Stimulated activated CD4-positive, alpha-beta T cell treated with anti-CD3 and anti-CD28 coated beads, Interleukin-15, amount 100 ng/mL, for 1 hour (primary cell): ENCODE results near the gene BARX2.

ENCODE experiments used
- DNase-seq, 2 donors: peaks; one replicate each; pipeline ENCODE4 v3.0.0-alpha.2; 2020; ENCODE audit warnings: low read depth in 1 of 2, low spot score in 1 of 2

Gene BARX2

GRCh38 chr11:129396454-129396853 lies 20.8 kb downstream of the BARX2 start:
- DNase-seq = no peak

DNA sequence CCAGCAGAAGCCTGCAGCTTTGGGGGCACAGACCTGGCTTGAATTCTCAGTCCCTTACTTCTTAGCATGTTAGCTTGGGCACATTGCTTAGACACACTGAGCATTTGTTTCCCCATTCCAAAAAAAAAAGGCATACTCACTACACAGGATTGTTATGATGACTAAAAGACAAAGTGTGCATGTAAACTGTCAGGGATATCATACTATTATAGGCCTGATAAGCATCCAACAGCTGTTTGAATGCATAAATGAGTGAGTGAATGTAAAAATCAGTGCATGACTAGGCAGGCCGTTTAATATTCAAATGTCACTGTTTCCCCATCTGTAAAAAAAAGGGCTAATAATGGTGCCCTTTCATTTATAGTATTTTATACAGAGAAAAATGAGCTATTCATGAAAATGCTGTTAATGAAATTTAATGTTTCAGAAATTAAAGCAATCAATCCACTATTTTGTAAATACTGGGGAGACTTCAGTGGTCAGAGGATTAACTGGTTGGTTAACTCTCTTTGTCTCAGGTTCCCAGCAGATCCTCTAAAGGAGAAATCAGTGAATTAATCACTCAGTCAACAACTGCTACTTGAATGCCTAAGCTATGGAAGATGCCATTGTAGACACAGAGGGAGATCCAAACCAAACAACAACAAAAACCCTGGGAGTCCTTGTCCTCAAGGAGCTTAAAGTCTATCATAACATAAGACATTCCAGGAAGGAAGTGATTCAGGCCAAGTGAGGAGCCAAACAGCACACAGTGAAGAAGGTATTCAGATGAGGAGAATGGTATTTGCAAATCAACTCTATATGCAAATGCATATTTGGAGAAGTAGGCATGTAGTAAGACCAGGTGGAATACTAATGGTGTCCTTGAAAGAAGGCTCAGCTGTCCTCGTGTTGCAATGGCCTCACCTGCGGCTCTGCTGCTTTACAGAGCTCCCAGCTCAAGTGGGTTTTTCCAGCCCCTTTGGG lies 26.8 kb downstream of the BARX2 start:
- no peak for DNase-seq

- DNase-seq = no peak
Observed at GRCh38 chr11:129404731-129405130, 29.1 kb downstream of the BARX2 start.

DNA sequence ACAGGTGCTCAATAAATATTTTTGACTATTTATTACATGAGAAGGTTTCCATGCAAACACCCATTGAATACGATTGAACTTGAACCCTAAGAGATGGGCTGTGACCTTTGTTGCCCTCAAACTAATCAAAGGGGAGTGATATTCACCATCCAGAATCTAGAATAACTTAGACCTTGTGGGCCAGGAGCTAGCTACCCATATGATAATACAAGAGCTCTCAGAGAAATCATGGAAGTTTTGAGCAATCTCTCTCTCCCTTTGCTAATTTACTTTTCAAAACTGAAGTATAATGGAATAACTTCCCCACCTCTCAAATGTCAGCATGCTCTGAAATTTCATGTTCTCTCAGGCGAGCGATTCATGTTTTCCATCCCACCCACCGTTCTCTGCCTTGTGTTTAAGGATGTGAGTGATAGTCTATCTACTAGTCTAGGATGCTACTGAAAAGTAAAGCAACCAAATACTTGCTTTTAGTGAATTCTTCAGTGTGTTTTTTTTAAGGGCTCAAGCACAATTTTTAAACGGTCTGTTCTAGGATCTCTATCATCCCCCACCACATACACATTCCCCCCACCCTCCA lies 33.3 kb downstream of the BARX2 start:
- no peak for DNase-seq

- no peak for DNase-seq
Observed at GRCh38 chr11:129410395-129410960, 34.8 kb downstream of the BARX2 start.

DNA sequence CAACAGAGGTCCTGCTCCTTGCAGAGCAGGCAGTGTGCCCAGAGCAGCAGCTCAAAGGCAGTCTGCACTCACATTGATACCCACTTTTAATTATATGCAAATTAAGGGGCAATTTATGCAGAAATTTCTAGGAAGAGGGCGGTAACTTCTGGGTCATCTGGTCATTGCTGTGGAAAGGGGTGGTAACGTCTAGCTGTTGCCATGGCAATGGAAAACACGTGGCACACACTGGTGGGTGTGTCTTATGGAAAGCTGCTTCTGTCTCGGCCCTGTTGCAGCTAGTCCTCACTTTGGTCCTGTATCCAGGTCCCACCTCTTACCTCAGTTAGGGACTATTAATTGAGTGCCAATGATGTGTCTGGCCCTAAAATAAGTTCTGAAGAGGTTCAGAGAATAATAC lies 36.8 kb downstream of the BARX2 start:
- no peak for DNase-seq

DNA sequence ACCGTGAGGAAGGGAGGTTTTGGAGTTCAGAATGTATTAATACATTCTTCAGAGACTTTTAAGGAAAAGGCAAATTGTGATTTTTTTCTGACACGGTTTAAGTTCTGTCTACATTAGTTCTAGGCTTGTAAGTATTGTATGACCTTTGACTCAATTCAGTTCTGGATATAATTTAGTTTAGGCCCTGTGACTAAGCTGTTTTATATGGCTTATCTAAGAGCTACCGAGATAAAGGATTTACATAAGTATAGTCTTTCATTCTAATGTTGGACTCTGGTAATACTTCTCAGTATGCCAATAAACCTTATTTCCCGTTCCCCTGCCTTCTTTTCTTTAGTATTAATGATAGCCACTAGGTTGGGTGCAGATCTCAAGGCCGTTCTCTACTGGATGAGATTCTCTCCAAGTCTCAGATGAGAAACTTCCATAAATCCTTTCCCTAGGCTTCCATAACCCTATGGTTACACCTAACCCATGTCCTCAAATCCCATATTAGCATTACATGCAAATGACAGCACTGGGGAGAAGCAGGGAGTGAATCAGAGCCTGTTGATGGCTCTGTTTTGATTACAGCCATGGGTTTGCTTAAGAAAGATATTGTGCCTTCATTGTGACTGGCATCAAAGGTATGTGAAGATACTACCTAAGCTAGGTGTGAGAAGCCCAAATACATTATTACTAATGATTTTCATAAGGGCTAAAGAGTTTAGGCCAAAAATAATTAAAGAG lies 38.7 kb downstream of the BARX2 start:
- no peak for DNase-seq

GRCh38 chr11:129416080-129416820 lies 40.6 kb downstream of the BARX2 start:
- DNase-seq = no peak

DNA sequence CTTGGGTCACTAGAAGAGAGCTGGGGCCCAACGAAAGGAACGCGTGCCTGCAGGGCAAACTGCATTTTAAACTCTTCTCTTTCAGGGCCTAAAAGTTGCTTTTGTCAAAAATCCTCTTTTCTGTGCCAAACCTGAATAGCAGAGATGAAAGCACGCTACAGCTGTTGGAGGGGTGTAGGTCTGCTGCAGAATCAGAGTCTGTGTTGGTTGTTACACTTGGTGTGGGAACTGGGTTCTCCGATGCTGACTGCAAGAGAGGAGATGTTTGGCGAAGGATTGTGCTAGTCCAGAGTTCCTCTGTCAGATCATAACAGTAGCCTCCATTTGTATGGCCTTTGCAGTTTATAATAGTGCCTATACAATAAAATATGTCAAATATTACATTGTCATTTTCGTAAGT lies 41.8 kb downstream of the BARX2 start:
- DNase-seq = no peak

DNA sequence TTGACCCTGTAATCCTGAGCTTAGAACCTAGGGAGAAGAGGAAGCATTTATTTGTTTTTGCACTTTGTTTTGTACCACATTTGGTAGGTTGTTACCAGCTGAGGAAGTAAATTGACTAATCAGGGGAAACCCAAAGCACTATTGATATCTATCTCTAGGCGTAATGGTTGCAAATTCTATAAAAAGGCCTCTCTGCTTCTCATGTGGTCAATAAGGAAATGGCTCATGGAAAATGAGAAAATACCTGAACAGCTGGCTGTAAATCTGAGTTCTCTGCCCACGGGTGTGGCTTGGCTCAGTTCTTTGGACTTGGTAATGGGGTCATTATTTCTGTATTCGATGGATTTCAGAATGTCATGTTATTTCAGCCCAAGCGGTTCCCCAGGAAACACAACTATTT lies 42.4 kb downstream of the BARX2 start:
- DNase-seq = no peak

DNA sequence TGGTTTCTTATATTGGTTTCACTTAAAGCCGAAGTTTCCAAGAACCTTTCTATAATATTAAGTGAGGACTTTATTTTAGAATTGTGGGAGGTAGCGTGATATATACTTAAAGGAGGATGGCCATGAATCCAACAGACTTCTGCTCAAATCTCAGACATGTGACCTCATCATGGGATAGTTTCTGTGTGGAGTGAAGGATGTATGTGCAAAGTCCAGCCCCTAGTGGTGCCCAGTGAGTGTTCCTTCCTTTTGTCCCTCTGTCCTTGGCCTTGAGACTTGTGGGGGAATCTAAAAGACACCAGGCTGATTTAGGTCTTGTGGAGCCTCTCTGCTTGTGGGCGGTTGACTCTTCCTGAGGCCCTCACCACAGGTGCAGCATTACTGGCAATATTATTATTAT lies 43.7 kb downstream of the BARX2 start:
- DNase-seq = no peak

DNA sequence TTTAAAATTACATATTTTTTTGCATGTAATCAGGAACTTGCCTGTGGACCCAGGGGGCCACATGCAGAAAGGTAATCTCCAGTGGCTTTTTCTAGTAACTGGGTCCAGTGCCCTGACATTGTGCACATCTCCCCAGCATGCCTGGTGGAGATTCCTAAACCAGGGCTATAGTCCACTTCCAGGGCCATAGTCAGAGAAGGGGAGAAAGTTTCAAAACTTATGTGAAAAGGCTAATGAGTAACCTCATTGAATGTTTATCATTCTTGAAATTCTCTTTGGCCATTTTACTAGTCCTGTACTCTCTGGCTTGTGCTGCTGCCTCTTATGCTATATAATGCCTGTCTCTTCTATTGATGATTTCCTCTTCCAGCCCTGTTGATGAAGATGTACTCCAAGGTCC lies 47.8 kb downstream of the BARX2 start:
- DNase-seq = no peak

- DNase-seq = no peak
Observed at GRCh38 chr11:129425214-129425613, 49.6 kb downstream of the BARX2 start.

- DNase-seq = no peak
Observed at GRCh38 chr11:129426038-129426437, 50.4 kb downstream of the BARX2 start.

DNA sequence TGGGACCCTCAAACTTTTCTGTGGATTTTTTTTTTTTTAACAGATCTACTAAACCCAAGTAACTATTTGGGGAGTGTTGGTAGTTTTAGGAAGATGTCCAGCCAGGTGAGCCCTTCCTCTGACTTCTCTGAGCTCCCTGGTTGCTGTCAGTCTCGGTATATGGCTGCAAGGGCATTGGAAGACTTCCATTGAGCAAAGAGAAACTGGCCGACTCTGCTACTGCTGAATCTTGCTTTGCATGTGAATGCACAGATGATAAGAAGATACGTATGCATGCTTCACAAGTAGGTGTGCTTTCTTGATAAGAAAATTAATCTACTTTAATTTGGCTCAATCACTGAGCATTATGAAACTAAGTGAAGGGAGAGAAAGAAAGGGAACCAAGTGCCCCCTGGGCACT lies 51.1 kb downstream of the BARX2 start:
- no peak for DNase-seq

- no peak for DNase-seq
Observed at GRCh38 chr11:129427376-129427775, 51.7 kb downstream of the BARX2 start.

- DNase-seq = no peak
Observed at GRCh38 chr11:129427816-129428406, 52.3 kb downstream of the BARX2 start.

GRCh38 chr11:129428557-129428956 lies 52.9 kb downstream of the BARX2 start:
- DNase-seq = no peak

GRCh38 chr11:129434641-129435498 lies 59.2 kb downstream of the BARX2 start:
- DNase-seq = no peak
